ENCODE measurements around the gene MANBA.

The MANBA gene

GRCh38 chr4:102616636-102617035 is 144.1 kb downstream of the MANBA start:
- no peak overlapping the region for H3K4me3 ChIP-seq (replicated peaks; ENCODE audit: low read depth, low read length)
- no peak for TF ChIP-seq CTCF (IDR thresholded peaks at IDR 0.05; ENCODE audit: low read length, missing control alignments)
- DNase-seq (ENCODE audit: low read depth), result no peak

GRCh38 chr4:102614801-102615200 is 146.0 kb downstream of the MANBA start:
- no peak for DNase-seq (ENCODE audit: low read depth)
- H3K4me3 ChIP-seq (replicated peaks; ENCODE audit: low read depth, low read length), result no peak overlapping the region
- no peak for TF ChIP-seq CTCF (IDR thresholded peaks at IDR 0.05; ENCODE audit: low read length, missing control alignments)

- DNase-seq (ENCODE audit: low read depth), result no peak
- no peak for TF ChIP-seq CTCF (IDR thresholded peaks at IDR 0.05; ENCODE audit: low read length, missing control alignments)
- no peak overlapping the region for H3K4me3 ChIP-seq (replicated peaks; ENCODE audit: low read depth, low read length)
Observed at GRCh38 chr4:102612824-102613366, 147.9 kb downstream of the MANBA start.

- no peak overlapping the region for H3K4me3 ChIP-seq (replicated peaks; ENCODE audit: low read depth, low read length)
- DNase-seq (ENCODE audit: low read depth), result no peak
- no peak for TF ChIP-seq CTCF (IDR thresholded peaks at IDR 0.05; ENCODE audit: low read length, missing control alignments)
Observed at GRCh38 chr4:102612210-102612609, 148.6 kb downstream of the MANBA start.

- no peak for TF ChIP-seq CTCF (IDR thresholded peaks at IDR 0.05; ENCODE audit: low read length, missing control alignments)
- H3K4me3 ChIP-seq (replicated peaks; ENCODE audit: low read depth, low read length), result no peak overlapping the region
- no peak for DNase-seq (ENCODE audit: low read depth)
Observed at GRCh38 chr4:102610476-102610875, 150.3 kb downstream of the MANBA start.

- TF ChIP-seq CTCF (IDR thresholded peaks at IDR 0.05; ENCODE audit: low read length, missing control alignments), result peak; percentile 39
- peak; percentile 37 for DNase-seq (ENCODE audit: low read depth)
Observed at GRCh38 chr4:102610007-102610406, 150.8 kb downstream of the MANBA start.

GRCh38 chr4:102608190-102608589 is 152.6 kb downstream of the MANBA start:
- DNase-seq (ENCODE audit: low read depth), result no peak
- TF ChIP-seq CTCF (IDR thresholded peaks at IDR 0.05; ENCODE audit: low read length, missing control alignments), result no peak
- no peak overlapping the region for H3K4me3 ChIP-seq (replicated peaks; ENCODE audit: low read depth, low read length)

More at GRCh38 chr4:102610007-102610406, 150.8 kb downstream of the MANBA start:
- no peak overlapping the region for H3K4me3 ChIP-seq (replicated peaks; ENCODE audit: low read depth, low read length)
